Activated naive CD4-positive, alpha-beta T cell treated with Interleukin-2 at 50 U/mL for 16 hours (primary cell): ENCODE measurements around the gene BRD4.
"Not testable (repeated sequence)": the region's sequence is repeated elsewhere in the genome, so short reads cannot be mapped to it uniquely, and the experiment has no call there.

ENCODE experiments used
- DNase-seq: peaks from one replicate; pipeline ENCODE4 v3.0.0-alpha.2; 2020

Gene BRD4

DNA sequence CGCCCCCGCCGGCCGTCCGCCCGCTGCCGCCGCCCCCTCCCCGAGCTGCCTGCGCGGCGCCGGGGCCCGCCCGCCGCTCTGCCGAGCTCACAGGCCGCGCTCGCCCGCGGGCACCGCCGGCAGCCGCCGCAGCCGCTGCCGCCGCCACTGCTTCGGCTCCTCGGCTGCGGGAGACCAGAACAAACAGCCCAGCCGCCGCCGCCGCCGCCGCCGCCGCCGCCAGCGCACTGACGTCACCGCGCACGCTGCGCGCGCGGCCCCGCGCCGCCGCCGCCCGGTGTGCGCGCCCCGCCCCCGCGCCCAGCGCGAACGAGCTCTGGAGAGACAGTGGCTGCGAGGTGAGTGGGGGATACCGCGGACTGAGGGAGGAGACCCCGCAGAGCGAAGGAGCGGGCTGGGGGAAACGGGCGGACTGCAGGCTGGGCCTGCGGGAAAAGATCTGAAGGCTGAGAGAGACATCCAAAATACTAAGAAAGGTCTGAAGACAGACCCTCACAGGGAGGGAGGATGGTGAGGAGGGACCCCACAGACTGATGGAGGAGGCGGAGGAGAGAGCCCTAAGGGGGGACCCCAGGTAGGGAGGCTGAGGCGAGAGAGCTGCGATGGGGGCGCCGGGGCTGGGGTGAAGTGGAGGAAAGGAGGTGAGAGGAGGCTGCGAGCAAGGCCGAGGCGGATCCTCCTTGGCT is at the start of gene BRD4:
BRD4 (minus strand) TSS at position 229 of the 686 bp plus-strand sequence. CDS start 59,440 bp downstream, outside the sequence.
- peak; percentile 81 for DNase-seq

DNA sequence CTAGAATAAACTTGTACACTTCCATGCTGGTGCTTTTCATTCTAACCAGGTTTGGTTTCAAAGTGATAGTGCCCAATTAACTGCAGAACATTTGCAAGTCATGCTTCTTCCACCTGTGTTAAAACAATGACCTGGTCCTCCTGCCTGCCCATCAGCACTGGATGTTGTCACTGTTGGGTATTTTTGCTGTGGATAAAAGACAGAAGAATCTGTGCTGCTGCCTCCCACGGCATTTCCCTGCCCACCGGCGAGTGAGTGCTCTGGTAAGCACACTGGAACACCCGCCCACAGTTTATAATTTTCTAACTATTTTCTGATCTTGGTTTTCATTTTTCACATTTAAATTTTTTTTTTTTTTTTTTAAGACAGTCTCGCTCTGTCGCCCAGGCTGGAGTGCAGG is 49.5 kb upstream of the BRD4 start:
- DNase-seq: no peak

DNA sequence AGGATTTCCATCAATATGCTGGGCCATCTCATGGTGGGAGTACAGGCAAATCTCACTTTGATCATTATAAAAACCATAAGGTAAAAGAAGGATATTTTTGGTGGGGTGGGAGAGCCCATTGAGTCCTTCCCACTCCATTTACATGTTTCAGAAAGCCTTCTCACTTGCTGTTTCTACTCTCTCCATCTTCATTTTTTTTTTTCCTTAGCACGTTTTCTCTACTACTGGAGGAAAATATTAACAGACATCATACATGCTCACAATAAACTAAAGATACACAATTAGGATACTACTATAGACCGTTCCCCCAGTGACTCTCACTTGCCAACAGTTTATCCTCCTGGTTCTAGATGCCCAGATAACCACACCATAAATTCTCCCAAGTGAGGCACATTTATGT is 49.1 kb upstream of the BRD4 start:
- no peak for DNase-seq

DNA sequence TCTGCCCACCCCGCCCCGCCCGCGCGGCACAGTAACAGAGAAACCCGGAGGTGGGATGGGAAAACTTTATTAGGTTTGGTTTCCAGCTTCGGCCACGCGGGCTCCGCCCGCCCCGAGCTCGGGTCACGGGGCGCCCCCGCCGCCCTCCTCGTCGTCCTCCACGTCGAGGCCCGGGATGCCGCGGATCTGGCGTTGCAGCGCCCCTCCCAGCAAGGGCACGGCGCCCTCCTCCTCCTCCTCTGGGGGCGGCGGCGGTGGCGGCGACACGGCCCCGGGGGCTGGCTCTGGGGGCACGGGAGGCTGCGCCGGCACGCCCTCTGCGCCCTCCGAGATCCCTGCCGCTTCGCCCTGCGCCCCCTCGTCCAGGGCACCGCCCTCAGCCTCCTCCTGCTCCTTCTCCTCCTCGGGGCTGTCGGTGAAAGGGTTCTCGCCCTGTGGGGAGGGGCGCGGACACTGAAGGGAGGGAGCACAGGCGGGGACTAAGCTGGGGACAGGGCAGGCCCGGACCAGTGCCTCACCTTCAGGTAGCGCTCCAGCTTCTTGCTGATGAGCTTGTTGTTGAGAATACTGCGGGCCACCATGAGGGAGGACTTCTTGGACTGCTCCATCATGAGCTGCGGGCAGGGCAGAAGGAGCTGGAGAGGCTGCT is 47.8 kb upstream of the BRD4 start:
- no peak for DNase-seq

DNA sequence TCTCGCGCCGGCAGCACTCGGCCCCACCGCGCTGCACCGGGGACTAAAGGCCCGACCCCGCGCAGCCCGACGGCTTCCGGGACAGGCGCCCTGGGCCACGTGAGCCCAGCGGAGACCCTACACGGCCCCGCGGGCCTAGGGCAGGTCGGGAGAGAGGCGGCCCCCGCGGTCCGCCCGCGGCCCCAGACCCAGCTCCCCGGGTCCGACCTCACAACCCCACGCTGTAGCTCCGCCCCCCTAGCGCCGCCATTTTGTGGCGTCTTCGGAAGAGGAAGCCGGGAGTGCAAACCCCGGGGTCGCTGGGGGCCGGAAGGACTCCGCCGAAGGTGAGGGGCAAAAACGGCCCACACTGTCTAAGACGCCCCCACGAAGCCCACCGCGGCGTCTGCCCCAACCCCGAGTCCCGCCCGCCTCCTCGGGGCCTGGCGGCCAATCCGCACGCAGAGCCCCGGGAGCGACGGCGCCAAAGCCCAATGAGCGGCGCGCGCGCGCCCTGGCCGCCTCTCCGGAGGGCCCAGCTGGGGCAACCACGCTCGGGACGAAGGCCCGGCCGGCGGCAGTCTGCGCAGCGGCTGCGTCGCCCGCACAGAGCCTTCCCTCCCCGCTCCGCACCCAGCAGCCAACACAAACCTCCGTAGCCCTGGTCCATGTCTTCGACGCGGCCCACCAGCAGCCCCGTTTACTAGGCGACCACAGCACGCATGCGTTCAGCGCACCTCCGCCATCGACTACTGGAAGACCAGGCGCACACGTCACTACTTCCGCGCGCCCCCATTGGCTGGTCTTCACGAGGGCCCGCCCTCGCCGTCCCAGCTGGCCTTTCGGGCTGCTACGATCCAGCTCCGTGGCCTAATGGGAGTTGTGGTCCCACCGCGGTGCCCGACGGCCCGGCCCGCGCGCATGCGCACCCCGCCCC is 47.0 kb upstream of the BRD4 start, which contains the start of gene AKAP8:
AKAP8 (minus strand) TSS at position 705 of the 916 bp plus-strand sequence; CDS start at position 649, 56 bp downstream.
- DNase-seq: peak; percentile 98

DNA sequence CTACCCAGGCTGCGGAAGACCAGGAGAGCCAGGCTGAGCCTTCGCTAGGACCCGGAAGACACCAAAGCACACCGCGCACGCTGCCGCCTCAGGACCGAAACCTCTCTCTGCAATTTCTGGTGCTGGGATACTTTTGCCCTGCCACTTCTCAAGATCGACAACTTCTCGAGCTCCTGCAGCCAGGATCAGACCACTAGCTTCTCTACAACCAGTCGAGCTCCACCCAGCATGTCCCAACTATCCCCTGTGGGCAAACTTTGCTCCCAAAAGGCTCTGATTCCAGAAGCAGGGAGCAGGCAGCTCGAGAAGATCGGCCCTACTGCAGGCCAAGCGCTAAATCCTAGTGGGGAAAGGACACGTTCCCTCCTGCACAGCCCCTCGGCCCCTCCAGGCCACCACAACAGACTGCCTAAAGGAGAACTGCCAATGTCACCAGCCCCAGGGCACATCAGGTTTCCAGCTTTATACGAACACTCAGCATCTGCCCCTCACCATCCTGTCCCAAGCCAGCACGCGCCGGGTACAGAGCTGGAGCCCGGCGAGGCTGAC is 46.3 kb upstream of the BRD4 start:
- peak; percentile 55 for DNase-seq

DNA sequence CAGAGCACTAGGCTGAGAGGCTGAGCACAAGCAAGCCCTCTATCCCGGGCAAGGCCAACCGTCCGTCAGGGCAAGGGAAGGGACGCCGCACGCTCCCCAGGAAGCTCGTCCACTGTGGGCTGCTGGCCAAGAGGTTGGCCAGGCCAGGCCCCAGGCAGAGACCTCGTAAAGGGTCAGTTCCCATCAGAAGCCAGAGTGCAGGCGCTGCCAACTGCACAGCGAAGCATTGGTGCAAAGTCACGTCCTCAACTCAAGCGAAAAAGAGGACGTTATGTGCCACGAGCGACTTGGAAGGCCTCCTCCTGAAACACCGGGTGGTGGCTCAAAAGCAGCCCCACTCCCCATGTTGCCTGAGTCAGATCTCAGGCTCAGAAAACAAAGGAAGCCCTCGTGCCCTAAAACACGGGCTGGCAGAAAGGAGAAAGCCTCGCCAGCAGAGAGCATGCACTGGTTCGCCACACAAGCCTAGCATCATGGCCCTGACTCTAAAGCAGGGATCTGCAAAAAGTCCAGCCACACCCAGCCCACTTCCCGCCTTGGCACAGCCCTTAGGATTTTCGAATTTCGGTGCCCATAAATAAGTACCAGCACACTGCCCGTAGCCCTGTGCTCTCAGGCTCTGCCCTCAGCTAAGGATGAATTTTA is 42.6 kb upstream of the BRD4 start:
- no peak for DNase-seq

DNA sequence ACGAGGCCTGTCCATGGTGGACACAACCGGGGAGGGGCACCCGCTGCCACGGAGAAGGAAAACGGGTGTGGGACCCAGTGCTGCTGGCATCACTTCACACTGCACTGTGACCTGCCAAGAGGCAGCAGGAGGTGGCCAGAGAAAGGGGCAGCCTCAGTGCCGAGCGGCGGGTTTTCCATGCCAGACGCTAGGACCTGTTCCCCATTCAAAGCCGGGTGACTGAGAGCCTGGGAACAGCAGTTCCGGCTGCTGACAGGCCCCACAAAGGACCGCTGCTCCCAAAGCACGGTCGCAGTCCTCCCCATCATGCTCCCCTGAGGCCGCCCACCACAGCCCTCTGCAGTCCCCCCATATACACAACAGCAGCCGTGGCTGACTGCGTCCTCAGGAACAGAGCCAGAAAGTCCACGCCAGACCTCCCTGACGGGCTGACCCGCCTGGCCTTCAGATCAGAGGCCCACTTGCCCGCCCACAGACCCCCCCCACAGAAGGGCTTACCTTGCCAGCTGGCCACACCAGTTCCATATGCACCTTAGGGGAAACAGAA is 41.8 kb upstream of the BRD4 start:
- no peak for DNase-seq

DNA sequence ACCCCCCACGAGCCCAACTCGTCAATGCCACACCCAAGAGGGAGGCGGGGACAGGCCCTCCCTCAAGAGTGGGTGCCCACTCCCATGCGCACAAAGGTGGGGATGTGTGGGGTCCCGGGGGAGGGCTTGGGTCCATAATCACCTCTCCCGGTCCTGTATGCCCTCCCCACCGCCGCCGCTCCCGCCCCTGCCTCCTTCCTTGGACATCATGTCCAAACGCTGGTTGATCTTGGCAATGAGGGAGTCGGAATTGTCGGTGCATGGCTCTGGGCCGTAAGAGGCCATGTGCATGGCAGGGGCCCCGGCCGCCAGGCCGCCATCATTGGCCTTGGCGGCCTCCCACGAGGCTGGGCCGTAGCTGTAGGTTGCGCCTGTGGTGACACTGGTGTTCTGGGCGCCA is 41.3 kb upstream of the BRD4 start:
- no peak for DNase-seq

DNA sequence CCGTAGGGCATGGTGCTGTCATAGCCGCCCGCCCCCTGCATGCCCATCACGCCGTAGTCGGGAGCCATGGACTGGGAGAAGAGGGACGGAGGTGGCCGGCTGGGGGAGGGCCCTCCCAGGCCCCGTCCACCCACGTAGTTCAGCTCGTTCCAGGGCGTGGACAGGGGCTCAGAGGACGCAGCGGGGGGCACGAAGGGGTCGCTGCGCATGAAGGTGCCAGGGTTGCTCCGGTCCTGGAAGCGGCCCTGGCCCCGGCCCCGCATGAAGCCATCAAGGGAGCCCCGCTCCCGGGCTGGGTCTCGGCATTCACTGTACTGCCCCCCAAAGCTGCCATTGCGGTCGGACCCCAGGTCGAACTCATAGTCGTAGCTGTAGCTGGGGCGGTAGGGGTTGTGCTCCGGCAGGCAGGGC is 40.6 kb upstream of the BRD4 start:
- no peak for DNase-seq

DNA sequence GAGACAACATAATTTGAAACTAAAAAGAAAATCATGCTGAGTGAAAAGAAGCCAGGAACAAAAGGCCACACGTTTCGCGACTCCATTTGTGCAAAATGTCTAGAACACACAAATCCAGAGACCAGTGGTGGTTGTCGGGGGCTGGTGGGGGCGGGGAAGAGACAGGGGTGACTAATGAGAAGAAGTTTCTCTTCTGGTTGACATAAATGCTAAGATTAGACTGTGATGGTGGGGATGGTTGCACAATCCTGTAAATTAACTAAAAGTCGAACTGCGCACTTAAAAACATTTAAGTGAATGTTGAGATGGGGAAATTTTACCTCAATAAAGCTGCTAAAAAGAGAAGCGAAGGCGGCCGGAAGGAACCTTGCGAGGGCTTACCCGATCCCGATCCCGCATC is 40.1 kb upstream of the BRD4 start:
- DNase-seq: no peak

DNA sequence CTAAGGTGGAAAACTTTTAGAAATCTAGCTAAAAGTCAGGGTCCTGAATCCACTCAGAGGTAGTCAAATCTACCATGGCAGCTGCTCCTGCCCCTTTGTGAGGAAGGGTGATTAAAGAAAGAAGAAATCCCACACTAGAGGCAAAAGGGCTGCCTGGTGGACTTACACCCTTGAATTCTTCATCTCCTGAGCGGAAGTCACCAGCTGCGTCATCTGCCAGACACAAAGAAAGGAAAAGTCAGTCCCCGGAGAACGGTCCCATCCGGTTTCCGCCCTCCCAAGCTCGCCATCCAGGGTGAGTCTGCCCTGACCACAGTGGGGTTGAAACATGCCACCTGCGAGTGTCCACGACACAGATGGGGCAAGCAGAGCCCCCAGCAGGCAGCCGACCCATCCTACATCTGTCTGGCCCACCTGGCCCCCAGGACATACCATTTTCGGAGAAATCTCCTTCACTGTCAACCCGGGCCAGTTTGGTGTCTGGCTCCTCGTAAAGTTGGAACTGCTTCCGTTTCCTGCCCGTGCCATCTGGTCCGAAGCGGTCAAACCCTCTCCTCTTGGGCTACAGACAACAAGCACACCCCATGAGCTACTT is 39.5 kb upstream of the BRD4 start:
- DNase-seq: no peak

DNA sequence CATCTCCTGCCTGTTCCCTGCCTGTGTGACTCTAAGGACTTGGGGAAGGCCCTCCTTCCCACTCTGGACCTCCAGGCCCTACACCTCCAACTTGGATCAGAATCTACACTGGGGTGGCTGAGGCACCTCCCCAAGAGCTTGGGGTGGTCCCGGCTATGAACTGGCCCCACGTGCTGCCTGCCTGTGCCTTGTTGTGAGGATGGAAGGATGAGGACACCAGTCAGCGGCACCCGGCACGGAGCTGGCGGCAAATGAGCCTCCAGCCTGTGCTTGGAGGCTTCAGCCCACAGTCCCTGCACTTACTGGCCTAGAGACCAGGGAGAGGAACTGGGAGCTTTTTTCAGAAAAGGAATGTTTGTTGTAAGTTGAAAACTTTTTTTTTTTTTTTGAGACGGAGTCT is 38.8 kb upstream of the BRD4 start:
- no peak for DNase-seq

DNA sequence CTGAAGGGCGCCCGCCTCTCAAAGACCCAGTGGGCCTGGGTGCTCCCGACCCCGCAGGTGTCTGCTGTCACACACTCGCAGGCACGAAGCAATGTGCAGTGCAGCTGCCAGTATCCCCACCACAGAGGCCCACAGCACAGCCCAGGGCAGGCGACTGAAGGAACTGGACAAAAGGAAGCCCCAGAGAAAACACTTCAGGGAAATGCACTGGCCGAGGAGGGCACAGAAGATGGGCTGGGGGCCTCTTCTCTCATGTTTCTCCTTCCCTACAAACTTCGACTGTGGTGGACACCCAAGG is 37.2 kb upstream of the BRD4 start:
- DNase-seq: no peak

DNA sequence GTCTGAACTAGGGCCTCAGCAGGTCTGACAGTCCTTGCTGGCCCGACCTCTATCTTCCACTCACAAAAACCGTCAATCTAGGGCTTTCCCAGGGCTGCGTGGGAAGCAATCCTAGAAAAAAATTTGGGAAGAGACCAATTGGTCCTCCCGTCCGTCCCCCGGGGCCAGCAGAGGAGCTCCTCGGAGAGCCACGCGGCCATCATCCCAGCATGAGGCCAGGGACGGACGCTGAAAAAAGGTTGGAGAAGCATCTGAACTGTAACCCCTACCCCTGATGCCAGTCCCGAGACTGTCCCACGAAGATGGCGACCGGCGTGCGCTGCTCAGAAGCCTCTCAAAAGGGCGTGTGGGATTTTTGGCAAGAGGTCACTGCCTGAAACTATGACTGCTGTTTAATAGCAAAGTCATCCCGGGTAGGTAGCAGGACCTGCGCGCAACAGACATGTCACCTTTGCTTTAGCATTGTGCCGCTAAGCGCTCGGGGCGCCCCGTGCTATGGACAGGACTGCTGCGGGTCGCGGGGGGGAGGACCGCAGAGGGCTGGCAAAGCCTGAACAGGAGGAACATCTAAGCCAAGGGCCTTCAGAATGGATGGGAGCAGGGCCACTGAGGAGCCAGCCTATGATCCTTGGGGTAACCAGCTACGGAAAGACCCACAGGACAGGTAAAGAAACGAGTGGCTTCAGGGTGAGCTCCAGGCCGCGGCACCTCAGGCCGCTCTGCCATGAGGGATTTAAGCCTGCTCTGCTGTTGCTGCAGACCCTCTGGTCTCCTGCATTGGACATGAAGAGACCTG is 36.7 kb upstream of the BRD4 start:
- DNase-seq: no peak

DNA sequence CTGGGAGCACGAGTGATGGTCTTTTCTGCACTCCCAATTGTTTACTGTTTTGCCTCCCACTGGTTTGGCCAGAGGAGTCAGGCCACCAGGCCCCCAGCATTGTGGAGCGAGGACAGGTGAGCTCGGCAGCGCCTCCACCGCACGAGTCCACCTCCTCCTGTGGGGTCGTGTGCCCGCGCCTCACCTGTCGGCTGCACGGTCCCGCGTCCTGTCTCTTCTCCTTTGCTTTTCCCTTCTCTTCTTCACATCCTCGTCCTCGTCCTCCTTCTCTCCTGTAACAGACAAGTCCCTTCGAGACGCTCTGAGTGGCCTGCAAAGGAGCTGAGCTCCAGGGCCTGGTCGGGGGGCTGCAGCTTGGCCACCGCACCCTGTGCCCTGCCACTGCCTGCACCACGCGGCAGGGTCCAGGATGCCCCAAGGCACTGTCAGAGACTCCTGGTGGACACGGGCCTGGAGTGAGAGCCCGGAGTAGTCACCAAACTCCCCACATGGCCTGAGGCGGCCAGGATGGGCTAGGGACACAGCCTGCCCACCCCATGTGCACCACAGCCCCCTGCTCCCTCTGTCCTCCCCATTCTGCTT is 35.8 kb upstream of the BRD4 start:
- DNase-seq: no peak

DNA sequence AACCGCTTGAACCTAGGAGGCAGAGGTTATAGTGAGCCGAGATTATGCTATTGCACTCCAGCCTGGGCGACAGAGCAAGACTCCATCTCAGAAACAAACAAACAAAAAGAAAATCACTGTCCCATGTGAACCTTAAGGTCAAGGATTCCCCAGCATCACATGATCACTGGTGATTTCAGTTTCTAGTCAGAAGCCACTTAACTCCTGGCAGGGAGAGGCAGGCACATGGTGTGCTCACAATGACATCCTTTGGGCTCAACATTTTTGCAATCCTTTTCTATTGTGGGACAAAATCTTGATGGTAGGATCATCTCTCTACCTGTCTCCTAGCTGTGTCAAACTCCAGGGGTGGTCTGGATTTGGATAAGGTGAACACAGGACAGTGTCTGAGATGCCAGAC is 35.1 kb upstream of the BRD4 start:
- DNase-seq: no peak

DNA sequence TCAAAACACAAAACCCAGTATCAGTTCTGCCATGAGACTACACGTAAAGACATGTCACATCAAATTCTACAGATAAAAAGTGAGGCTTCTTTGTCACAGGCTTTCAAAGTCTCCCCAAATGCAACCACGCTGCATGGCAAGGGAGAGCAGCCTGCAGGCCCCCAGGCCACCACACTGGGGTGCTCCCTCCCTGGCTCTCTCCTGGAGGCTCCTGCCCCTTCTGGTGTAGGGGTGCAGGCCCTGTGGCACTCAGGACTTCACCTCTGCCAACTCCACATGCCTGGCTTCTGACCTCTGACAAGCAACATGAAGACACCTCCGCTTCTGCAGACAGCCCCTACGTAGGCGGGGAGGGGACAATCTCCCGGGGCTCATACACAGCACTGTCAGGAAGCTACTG is 32.9 kb upstream of the BRD4 start:
- no peak for DNase-seq

DNA sequence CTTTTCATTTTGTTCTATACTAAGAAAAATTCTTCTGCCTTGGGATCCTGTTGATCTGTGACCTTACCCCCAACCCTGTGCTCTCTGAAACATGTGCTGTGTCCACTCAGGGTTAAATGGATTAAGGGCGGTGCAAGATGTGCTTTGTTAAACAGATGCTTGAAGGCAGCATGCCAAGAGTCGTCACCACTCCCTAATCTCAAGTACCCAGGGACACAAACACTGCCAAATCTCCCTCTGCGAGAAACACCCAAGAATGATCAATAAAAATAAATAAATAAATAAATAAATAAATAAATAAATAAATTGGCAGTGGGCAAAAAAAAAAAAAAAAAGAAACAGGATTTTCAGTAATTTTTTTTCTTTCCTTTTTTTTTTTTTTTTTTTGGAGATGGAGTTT is 31.5 kb upstream of the BRD4 start:
- DNase-seq: not testable (repeated sequence)

DNA sequence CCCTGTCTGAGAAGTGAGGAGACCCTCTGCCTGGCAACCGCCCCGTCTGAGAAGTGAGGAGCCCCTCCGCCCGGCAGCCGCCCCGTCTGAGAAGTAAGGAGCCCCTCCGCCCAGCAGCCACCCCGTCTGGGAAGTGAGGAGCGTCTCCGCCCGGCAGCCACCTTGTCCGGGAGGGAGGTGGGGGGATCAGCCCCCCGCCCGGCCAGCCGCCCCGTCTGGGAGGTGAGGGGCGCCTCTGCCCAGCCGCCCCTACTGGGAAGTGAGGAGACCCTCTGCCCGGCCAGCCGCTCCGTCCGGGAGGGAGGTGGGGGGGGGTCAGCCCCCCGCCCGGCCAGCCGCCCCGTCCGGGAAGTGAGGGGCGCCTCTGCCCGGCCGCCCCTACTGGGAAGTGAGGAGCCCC is 30.7 kb upstream of the BRD4 start:
- DNase-seq: not testable (repeated sequence)

DNA sequence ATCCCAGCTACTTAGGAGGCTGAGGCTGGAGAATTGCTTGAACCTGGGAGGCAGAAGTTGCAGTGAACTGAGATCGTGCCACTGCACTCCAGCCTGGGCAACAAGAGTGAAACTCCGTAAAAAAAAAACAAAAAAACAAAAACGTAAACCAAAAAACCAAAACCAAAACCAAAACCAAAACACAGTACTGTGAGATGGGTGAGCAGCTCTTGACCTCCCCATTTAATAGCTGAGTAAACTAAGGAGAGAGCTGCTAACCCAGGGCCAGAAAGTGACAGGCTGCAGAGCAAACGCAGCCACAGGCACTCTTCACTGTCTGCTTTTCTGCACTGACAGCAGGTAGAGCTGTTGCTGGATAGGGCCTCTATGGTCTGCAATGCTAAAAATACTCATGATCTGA is 27.7 kb upstream of the BRD4 start:
- not testable (repeated sequence) for DNase-seq
